Activated T-helper 1 cell treated with anti-CD3 and anti-CD28 coated beads, Interleukin-12 subunit alpha, Interleukin-12 subunit beta, Interleukin-2, Interleukin-4 antibody, amounts not matched to agents 30 ng/mL and 10 ng/mL and 1 ng/mL, durations not matched to agents 14 hours and 24 hours and 36 hours (primary cell): Measurements from ENCODE around the gene MYCBPAP. TPM values are rescaled to one million over a fixed set of nuclear protein-coding genes. Genes with fewer than 3 reads are reported as not detected.

Experiments used
- DNase-seq: peaks from one replicate; pipeline ENCODE4 v3.0.0; 2021; ENCODE audit warnings: low spot score
- H3K27ac Mint-ChIP-seq: one replicate; pipeline ENCODE4 v1.8.0; 2021; ENCODE audit warnings: mild to moderate bottlenecking, mixed read lengths
- H3K27me3 Mint-ChIP-seq: one replicate; pipeline ENCODE4 v1.8.0; 2022; ENCODE audit warnings: mild to moderate bottlenecking, moderate library complexity, mixed read lengths; ENCODE audit not compliant: insufficient read depth
- H3K36me3 Mint-ChIP-seq: one replicate; pipeline ENCODE4 v1.8.0; 2021; ENCODE audit warnings: low read depth, mixed read lengths
- H3K4me1 Mint-ChIP-seq: one replicate; pipeline ENCODE4 v1.8.0; 2021; ENCODE audit warnings: low read depth, mixed read lengths
- H3K4me3 Mint-ChIP-seq: one replicate; pipeline ENCODE4 v1.8.0; 2021; ENCODE audit warnings: mild to moderate bottlenecking, moderate library complexity, mixed read lengths
- H3K9me3 Mint-ChIP-seq: one replicate; pipeline ENCODE4 v1.8.0; 2021; ENCODE audit warnings: mixed read lengths
- intact Hi-C: fragments of 100-400 bp; cut with micrococcal nuclease; formaldehyde crosslinking; loops from one replicate; pipeline ENCODE4 v1.15.1; 2024
- total RNA-seq: library from RNA; stranded (reverse); gene quantifications from 2 replicates; pipeline ENCODE4 v1.2.3, GENCODE V29; 2022

MYCBPAP gene
- total RNA-seq, 1 donor from 2014 or later = 3.8 TPM

GRCh38 chr17:50564916-50565315 lies 56.7 kb downstream of the MYCBPAP start:
- no peaks in the 10 kb centered on the region for H3K36me3 Mint-ChIP-seq
- H3K9me3 Mint-ChIP-seq = no peaks in the 10 kb centered on the region
- DNase-seq = no peak
- no peak overlapping the region for H3K4me3 Mint-ChIP-seq
- peaks cover 9% of the 10 kb centered on the region for H3K4me1 Mint-ChIP-seq
- intact Hi-C loops = loop anchor here (5.0 kb wide), 1 partner anchor 58 kb away; the partner anchor contains the start of gene MYCBPAP
- H3K27ac Mint-ChIP-seq = no peak overlapping the region
- peaks cover 58% of the 10 kb centered on the region for H3K27me3 Mint-ChIP-seq

- Mint-ChIP-seq H3K27ac (no peak overlapping the region), H3K36me3 (no peaks in the 10 kb centered on the region), H3K27me3 (peaks cover 54% of the 10 kb centered on the region), H3K9me3 (no peaks in the 10 kb centered on the region), H3K4me1 (peaks cover 5% of the 10 kb centered on the region), H3K4me3 (no peak overlapping the region)
- intact Hi-C loops = no loop called here
- DNase-seq = no peak
Measured at GRCh38 chr17:50565402-50566350, 57.4 kb downstream of the MYCBPAP start.

- Mint-ChIP-seq H3K27me3 (peaks cover 54% of the 10 kb centered on the region), H3K4me1 (peaks cover 5% of the 10 kb centered on the region), H3K9me3 (no peaks in the 10 kb centered on the region), H3K36me3 (no peaks in the 10 kb centered on the region), H3K27ac (no peak overlapping the region), H3K4me3 (no peak overlapping the region)
- intact Hi-C loops = no loop called here
- no peak for DNase-seq
Measured at GRCh38 chr17:50566886-50567285, 58.6 kb downstream of the MYCBPAP start.

- Mint-ChIP-seq H3K27me3 (peaks cover 38% of the 10 kb centered on the region), H3K9me3 (no peaks in the 10 kb centered on the region), H3K4me3 (no peak overlapping the region), H3K36me3 (no peaks in the 10 kb centered on the region), H3K4me1 (no peaks in the 10 kb centered on the region), H3K27ac (no peak overlapping the region)
- no peak for DNase-seq
- intact Hi-C loops = no loop called here
Measured at GRCh38 chr17:50568659-50569058, 60.4 kb downstream of the MYCBPAP start.

GRCh38 chr17:50569592-50569991 lies 61.4 kb downstream of the MYCBPAP start:
- Mint-ChIP-seq H3K4me1 (no peaks in the 10 kb centered on the region), H3K4me3 (no peak overlapping the region), H3K27me3 (peaks cover 30% of the 10 kb centered on the region), H3K27ac (no peak overlapping the region), H3K9me3 (no peaks in the 10 kb centered on the region), H3K36me3 (no peaks in the 10 kb centered on the region)
- intact Hi-C loops = no loop called here
- no peak for DNase-seq

- no peak for DNase-seq
- H3K36me3 Mint-ChIP-seq = no peaks in the 10 kb centered on the region
- no peak overlapping the region for H3K27ac Mint-ChIP-seq
- H3K27me3 Mint-ChIP-seq = peaks cover 26% of the 10 kb centered on the region
- no peaks in the 10 kb centered on the region for H3K9me3 Mint-ChIP-seq
- H3K4me3 Mint-ChIP-seq = no peak overlapping the region
- intact Hi-C loops = no loop called here
- no peaks in the 10 kb centered on the region for H3K4me1 Mint-ChIP-seq
Measured at GRCh38 chr17:50570032-50570431, 61.8 kb downstream of the MYCBPAP start.

GRCh38 chr17:50570528-50570927 lies 62.3 kb downstream of the MYCBPAP start:
- intact Hi-C loops = no loop called here
- Mint-ChIP-seq H3K4me3 (no peak overlapping the region), H3K9me3 (no peaks in the 10 kb centered on the region), H3K27me3 (peaks cover 21% of the 10 kb centered on the region), H3K36me3 (no peaks in the 10 kb centered on the region), H3K4me1 (no peaks in the 10 kb centered on the region), H3K27ac (no peak overlapping the region)
- no peak for DNase-seq

GRCh38 chr17:50571681-50572080 lies 63.4 kb downstream of the MYCBPAP start:
- DNase-seq = no peak
- H3K27me3 Mint-ChIP-seq = peaks cover 13% of the 10 kb centered on the region
- no peaks in the 10 kb centered on the region for H3K36me3 Mint-ChIP-seq
- H3K4me3 Mint-ChIP-seq = no peak overlapping the region
- H3K27ac Mint-ChIP-seq = no peak overlapping the region
- H3K4me1 Mint-ChIP-seq = no peaks in the 10 kb centered on the region
- no peaks in the 10 kb centered on the region for H3K9me3 Mint-ChIP-seq
- intact Hi-C loops = no loop called here

GRCh38 chr17:50572541-50572940 lies 64.3 kb downstream of the MYCBPAP start:
- Mint-ChIP-seq H3K4me1 (no peaks in the 10 kb centered on the region), H3K9me3 (no peaks in the 10 kb centered on the region), H3K27ac (no peak overlapping the region), H3K36me3 (no peaks in the 10 kb centered on the region), H3K27me3 (peaks cover 11% of the 10 kb centered on the region), H3K4me3 (no peak overlapping the region)
- intact Hi-C loops = no loop called here
- DNase-seq = no peak

- intact Hi-C loops = no loop called here
- Mint-ChIP-seq H3K4me1 (no peaks in the 10 kb centered on the region), H3K27ac (no peak overlapping the region), H3K9me3 (no peaks in the 10 kb centered on the region), H3K36me3 (no peaks in the 10 kb centered on the region), H3K27me3 (peaks cover 9% of the 10 kb centered on the region), H3K4me3 (no peak overlapping the region)
- no peak for DNase-seq
Measured at GRCh38 chr17:50573866-50574611, 65.8 kb downstream of the MYCBPAP start.

- no peaks in the 10 kb centered on the region for H3K36me3 Mint-ChIP-seq
- DNase-seq = no peak
- H3K9me3 Mint-ChIP-seq = no peaks in the 10 kb centered on the region
- no peaks in the 10 kb centered on the region for H3K4me1 Mint-ChIP-seq
- no peak overlapping the region for H3K27ac Mint-ChIP-seq
- H3K27me3 Mint-ChIP-seq = peaks cover 11% of the 10 kb centered on the region
- intact Hi-C loops = no loop called here
- no peak overlapping the region for H3K4me3 Mint-ChIP-seq
Measured at GRCh38 chr17:50575581-50576210, 67.5 kb downstream of the MYCBPAP start.

GRCh38 chr17:50576864-50577263 lies 68.6 kb downstream of the MYCBPAP start:
- H3K36me3 Mint-ChIP-seq = no peaks in the 10 kb centered on the region
- intact Hi-C loops = no loop called here
- H3K4me1 Mint-ChIP-seq = no peaks in the 10 kb centered on the region
- no peak overlapping the region for H3K27ac Mint-ChIP-seq
- H3K4me3 Mint-ChIP-seq = no peak overlapping the region
- no peak for DNase-seq
- H3K27me3 Mint-ChIP-seq = peaks cover 14% of the 10 kb centered on the region
- no peaks in the 10 kb centered on the region for H3K9me3 Mint-ChIP-seq
